Motor neuron (in vitro differentiated cells): ENCODE measurements around the gene MTARC2. TPM values are rescaled to one million over a fixed set of nuclear protein-coding genes. Genes with fewer than 3 reads are reported as not detected.

ENCODE experiments used
- ATAC-seq, 8 experiments: fragments of 200-7000 bp; cut with Tn5 transposase; replicated peaks in 6 of 8; 2 replicates each; pipeline ENCODE4 v1.8.0; 2021; ENCODE audit warnings: mild to moderate bottlenecking in 8 of 8, moderate library complexity in 8 of 8
- H3K27ac ChIP-seq, 2 donors: fragments of 250-450 bp; sonication (Bioruptor Pico); 2 replicates each; pipeline ENCODE4 v1.9.0; 2021; ENCODE audit warnings: antibody characterized with exemption in 2 of 2, mild to moderate bottlenecking in 2 of 2, moderate library complexity in 1 of 2
- H3K4me1 ChIP-seq, 2 donors: fragments of 250-450 bp; sonication (Bioruptor Pico); replicated peaks in 1 of 2; 2 replicates each; pipeline ENCODE4 v1.6.1; 2021; ENCODE audit warnings: antibody characterized with exemption in 2 of 2, mild to moderate bottlenecking in 2 of 2, moderate library complexity in 1 of 2
- H3K4me3 ChIP-seq, 5 donors: fragments of 250-450 bp; sonication (Bioruptor Pico); 2 replicates each; pipeline ENCODE4 v1.9.0; 2021; ENCODE audit warnings: antibody characterized with exemption in 5 of 5, mild to moderate bottlenecking in 5 of 5, moderate library complexity in 4 of 5
- WGBS, 10 experiments: fragments of 450-650 bp; shearing (Covaris generic); methylation state at CpG; one replicate each; pipeline ENCODE4 v1.0.0; 2022; 5-methylcytosine and 5-hydroxymethylcytosine counted together
- in situ Hi-C, 9 experiments: fragments of 400-800 bp; cut with MboI; loops; one replicate each; pipeline ENCODE4 v1.15.0; 2021; ENCODE audit warnings: low sequenced_read_pairs in 9 of 9, low pct_unique_long_range_greater_than_20kb in 2 of 9; ENCODE audit not compliant: unreplicated experiment in 9 of 9
- total RNA-seq, 8 experiments: library from RNA; unstranded; fragments of 300-600 nt; gene quantifications; 2 replicates each; pipeline versions ENCODE4 v1.2.3 to v1.2.4, GENCODE V29; 2022

The MTARC2 gene
- total RNA-seq, 8 experiments from 2014 or later = 1.9 to 9.3 (median 2.8) TPM; not detected in 2

- Histone ChIP-seq H3K27ac (no peak overlapping the region), H3K4me3 (no peak overlapping the region), H3K4me1 (no peaks in the 10 kb centered on the region)
- 0 to 97% (median 91%) methylated on average over 2 of the region's 2 CpGs; no CpG with 5 or more reads in 5 of the 10 experiments for WGBS, 10 experiments
- in situ Hi-C loops = no loop called here
- no peak for ATAC-seq
Measured at GRCh38 chr1:220833436-220833835, 85.3 kb downstream of the MTARC2 start.

Other genes starting within 250 kb of the MTARC2 start
- 10 to 100 TPM in 6 of 8 experiments, 1 to 10 TPM in 2; 1.3 to 38.6 (median 31.4) TPM for gene MARK1, start 220.2 kb upstream of the MTARC2 start, total RNA-seq
- 1 to 10 TPM in 6 of 8 experiments, under 1 TPM in 2; 0.46 to 8.6 (median 1.8) TPM for gene C1orf115, start 58.0 kb upstream of the MTARC2 start, total RNA-seq
- 10 to 100 TPM in 1 of 8 experiments, 1 to 10 TPM in 4, under 1 TPM in 3; 0.10 to 21.3 (median 5.8) TPM for gene MTARC1, start 38.6 kb downstream of the MTARC2 start, total RNA-seq
- gene HLX, start 131.1 kb downstream of the MTARC2 start, total RNA-seq = 1 to 10 TPM in 2 of 8 experiments, under 1 TPM in 6; 0.22 to 1.1 (median 0.41) TPM